Measurements from ENCODE around the gene ELMO1.
A peak's percentile ranks its signal among the peaks of the same experiment; 100 is the strongest.

ELMO1 gene

GRCh38 chr7:37462138-37462537 is 13.5 kb upstream of the ELMO1 start:
- no peak for DNase-seq

GRCh38 chr7:37455081-37455480 is 6.4 kb upstream of the ELMO1 start:
- no peak for DNase-seq

GRCh38 chr7:37452346-37452745 is 3.7 kb upstream of the ELMO1 start:
- no peak for DNase-seq

GRCh38 chr7:37450035-37450434 is 1.4 kb upstream of the ELMO1 start:
- DNase-seq = no peak

- peak; percentile 15 for DNase-seq
These were observed 957 bp upstream of the ELMO1 start for GRCh38 chr7:37449621-37450020.

- peak; percentile 39 for DNase-seq
These were observed 541 bp downstream of the ELMO1 start for GRCh38 chr7:37448011-37448635.

GRCh38 chr7:37446371-37446770 is 2.3 kb downstream of the ELMO1 start:
- DNase-seq = no peak

- no peak for DNase-seq
These were observed 2.9 kb downstream of the ELMO1 start for GRCh38 chr7:37445790-37446189.

- DNase-seq = no peak
These were observed 3.5 kb downstream of the ELMO1 start for GRCh38 chr7:37445064-37445723.

GRCh38 chr7:37443627-37444026 is 5.0 kb downstream of the ELMO1 start:
- no peak for DNase-seq

- DNase-seq = no peak
These were observed 6.4 kb downstream of the ELMO1 start for GRCh38 chr7:37442268-37442667.

GRCh38 chr7:37441816-37442215 is 6.8 kb downstream of the ELMO1 start:
- no peak for DNase-seq

GRCh38 chr7:37441386-37441760 is 7.3 kb downstream of the ELMO1 start:
- no peak for DNase-seq

- peak; percentile 40 for DNase-seq
These were observed 7.8 kb downstream of the ELMO1 start for GRCh38 chr7:37440738-37441385.

GRCh38 chr7:37439653-37440026 is 9.0 kb downstream of the ELMO1 start:
- no peak for DNase-seq

GRCh38 chr7:37438906-37439652 is 9.6 kb downstream of the ELMO1 start:
- DNase-seq = no peak

GRCh38 chr7:37435156-37435855 is 13.4 kb downstream of the ELMO1 start:
- no peak for DNase-seq

- no peak for DNase-seq
These were observed 14.1 kb downstream of the ELMO1 start for GRCh38 chr7:37434529-37434928.

- DNase-seq = no peak
These were observed 15.5 kb downstream of the ELMO1 start for GRCh38 chr7:37433166-37433565.

- DNase-seq = peak; percentile 36
These were observed 16.3 kb downstream of the ELMO1 start for GRCh38 chr7:37432281-37432920.

- DNase-seq = no peak
These were observed 17.3 kb downstream of the ELMO1 start for GRCh38 chr7:37431413-37431812.

- no peak for DNase-seq
These were observed 18.0 kb downstream of the ELMO1 start for GRCh38 chr7:37430640-37431039.

- DNase-seq = no peak
These were observed 18.5 kb downstream of the ELMO1 start for GRCh38 chr7:37430171-37430570.
